H1 (cell line): ENCODE measurements around the gene BNIP5. TPM values are rescaled to one million over a fixed set of nuclear protein-coding genes. Genes with fewer than 3 reads are reported as not detected.

Source experiments
- RXRA ChIP-seq: IDR thresholded peaks from 2 replicates; pipeline ENCODE4 v1.6.1; 2011; ENCODE audit warnings: low read depth, mild to moderate bottlenecking, low read length, moderate library complexity; ENCODE audit not compliant: insufficient read depth
- polyA plus RNA-seq, 7 experiments: library from polyadenylated mRNA; depleted of rRNA in 3 of 7; stranded (reverse) in 5 of 7; unstranded in 2 of 7; fragments of >200 nt in 5 of 7; fragments of 200-250 nt in 2 of 7; gene quantifications; 1 replicate in 5 of 7; 2 replicates in 1 of 7; 4 replicates in 1 of 7; pipeline versions ENCODE4 v1.2.1 to v1.2.3, GENCODE V29; 2011 to 2013; ENCODE audit warnings: missing spikeins in 2 of 7, mixed read lengths in 2 of 7
- total RNA-seq: library from RNA; stranded (reverse); fragmentation: NEBNext Ultra II Directional; extraction: Animal tissue kit (Norgen Biotek cat#: 25700); gene quantifications from 2 replicates; pipeline ENCODE4 v1.2.1, GENCODE V29; 2021

BNIP5 gene
- total and polyA plus RNA-seq, 2 of the 8 experiments (the other 6 are each of a cell fraction or from before 2014, with no cell fraction given), result not detected

- no peak for TF ChIP-seq RXRA
These were observed 69.6 kb downstream of the BNIP5 start (continued) for GRCh38 chr6:36266913-36267644.

Other genes with a start within 250 kb of the BNIP5 start
- 14.1 and 15.2 TPM in 2 replicates for gene MAPK13, start 206.4 kb downstream of the BNIP5 start, total RNA-seq
- gene MAPK13, start 206.4 kb downstream of the BNIP5 start, polyA plus RNA-seq (2011; rRNA removed), result 10.1 and 13.5 TPM in 2 replicates
- gene BRPF3, start 140.1 kb downstream of the BNIP5 start, total RNA-seq, result 37.5 and 42.3 TPM in 2 replicates
- gene BRPF3, start 140.1 kb downstream of the BNIP5 start, polyA plus RNA-seq (2011; rRNA removed), result 26.0 and 39.2 TPM in 2 replicates
- gene PNPLA1, start 66.8 kb downstream of the BNIP5 start, total RNA-seq, result not detected in 2 replicates
- not detected in 2 replicates for gene PNPLA1, start 66.8 kb downstream of the BNIP5 start, polyA plus RNA-seq (2011; rRNA removed)
- 0.21 and 0.54 TPM in 2 replicates for gene ETV7, start 50.8 kb upstream of the BNIP5 start, total RNA-seq
- 2.4 TPM in 2 replicates for gene ETV7, start 50.8 kb upstream of the BNIP5 start, polyA plus RNA-seq (2011; rRNA removed)
- gene PXT1, start 106.0 kb upstream of the BNIP5 start, total RNA-seq, result not detected in 2 replicates
- gene PXT1, start 106.0 kb upstream of the BNIP5 start, polyA plus RNA-seq (2011; rRNA removed), result 0.06 and 0.20 TPM in 2 replicates
- 23.2 and 26.2 TPM in 2 replicates for gene KCTD20, start 106.1 kb upstream of the BNIP5 start, total RNA-seq
- 8.4 and 10.1 TPM in 2 replicates for gene KCTD20, start 106.1 kb upstream of the BNIP5 start, polyA plus RNA-seq (2011; rRNA removed)
- 18.5 and 19.8 TPM in 2 replicates for gene STK38, start 210.6 kb upstream of the BNIP5 start, total RNA-seq
- 6.2 and 8.1 TPM in 2 replicates for gene STK38, start 210.6 kb upstream of the BNIP5 start, polyA plus RNA-seq (2011; rRNA removed)